GM23248 (cell line): Measurements from ENCODE around the gene TBC1D14.

Experiments used
- EZH2 ChIP-seq: fragments of 200-600 bp; sonication (generic); IDR thresholded peaks from 2 replicates; pipeline ENCODE4 v1.6.1; 2018; ENCODE audit warnings: antibody characterized with exemption, mild to moderate bottlenecking; ENCODE audit not compliant: insufficient read depth, poor library complexity, severe bottlenecking
- EZH2phosphoT487 ChIP-seq: fragments of 200-600 bp; sonication (generic); IDR thresholded peaks from 2 replicates; pipeline ENCODE4 v1.6.1; 2018; ENCODE audit warnings: antibody characterized with exemption, moderate library complexity, mild to moderate bottlenecking, low read depth; ENCODE audit not compliant: insufficient read depth

DNA sequence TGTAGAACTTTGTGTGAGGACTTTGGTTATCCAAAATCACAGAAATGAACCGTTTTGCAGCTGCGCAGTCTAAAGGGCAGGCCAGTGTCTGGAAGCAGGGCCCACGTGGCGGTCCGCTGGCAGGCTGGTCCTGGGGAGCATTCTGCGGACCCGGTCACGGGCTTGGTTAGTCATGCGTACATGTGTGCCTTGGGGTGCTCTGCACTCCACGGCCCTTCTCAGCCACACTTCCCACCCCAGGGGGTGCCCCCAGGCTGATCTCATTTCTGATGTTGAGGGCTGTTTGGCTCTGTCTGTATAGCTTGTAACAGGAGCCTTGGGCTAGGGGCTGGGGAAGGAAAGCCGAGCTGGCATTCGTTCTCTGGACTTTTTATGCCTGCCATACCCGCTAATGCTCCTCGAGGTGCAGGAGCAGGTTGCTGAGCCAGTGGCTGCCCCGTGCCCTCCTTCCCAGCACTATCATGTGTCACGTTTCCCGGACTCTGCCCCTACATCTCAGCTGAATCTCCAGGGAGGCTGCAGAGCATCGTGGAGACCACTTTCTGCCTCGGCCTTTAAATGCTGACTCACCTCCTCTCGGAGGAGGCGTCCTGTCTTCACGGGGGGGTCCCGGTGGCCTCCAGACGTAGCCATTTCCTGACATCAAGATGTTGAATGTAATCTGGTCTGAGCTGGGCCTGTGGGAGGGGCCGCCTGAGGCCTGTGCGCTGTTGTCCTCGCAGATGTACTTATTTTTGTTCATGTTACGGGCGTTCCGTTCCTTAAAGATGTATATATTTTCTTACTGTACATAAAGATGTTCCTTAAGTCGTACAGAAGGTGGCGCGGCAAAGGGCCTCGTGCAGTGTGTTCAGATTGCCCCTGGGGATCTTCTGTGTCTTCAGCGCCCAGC, 122.2 kb downstream of the TBC1D14 start:
- TF ChIP-seq EZH2phosphoT487, result no peak
- TF ChIP-seq EZH2, result no peak
